HepG2 (cell line): Measurements from ENCODE around the gene AGAP1. TPM values are rescaled to one million over a fixed set of nuclear protein-coding genes. Genes with fewer than 3 reads are reported as not detected.

Source experiments
- DNMT1 ChIP-seq: sonication (generic); formaldehyde crosslinking; IDR thresholded peaks from 2 replicates; pipeline ENCODE4 v1.5.1; 2020; ENCODE audit warnings: mild to moderate bottlenecking, missing genetic modification reagents
- FOXO1 ChIP-seq: sonication (generic); formaldehyde crosslinking; IDR thresholded peaks from 2 replicates; pipeline ENCODE4 v1.4.0; 2020; ENCODE audit warnings: missing genetic modification reagents
- FUBP1 ChIP-seq: sonication (generic); formaldehyde crosslinking; IDR thresholded peaks from 2 replicates; pipeline ENCODE4 v1.5.1; 2020; ENCODE audit warnings: missing genetic modification reagents, mild to moderate bottlenecking, borderline replicate concordance
- HMGXB3 ChIP-seq: sonication (generic); formaldehyde crosslinking; IDR thresholded peaks from 2 replicates; pipeline ENCODE4 v1.4.0; 2020; ENCODE audit warnings: missing genetic modification reagents, borderline replicate concordance
- HNRNPUL1 ChIP-seq: fragments of 200-400 bp; formaldehyde crosslinking; IDR thresholded peaks from 2 replicates; pipeline ENCODE4 v1.6.1; 2017; ENCODE audit warnings: low read depth, mild to moderate bottlenecking, low read length, moderate library complexity
- LRRFIP1 ChIP-seq: sonication (generic); formaldehyde crosslinking; conservative IDR thresholded peaks from 2 replicates; pipeline ENCODE4 v1.4.0; 2020; ENCODE audit warnings: missing genetic modification reagents
- RFX5 ChIP-seq: IDR thresholded peaks from 2 replicates; pipeline ENCODE4 v1.6.1; 2011; ENCODE audit warnings: low read depth, low read length, improper control_type of control experiment
- SRSF1 ChIP-seq: fragments of 200-400 bp; formaldehyde crosslinking; optimal IDR thresholded peaks from 2 replicates; pipeline ENCODE3; 2017; ENCODE audit warnings: mild to moderate bottlenecking, low read depth, low read length, moderate library complexity
- ZBTB3 ChIP-seq: sonication (generic); formaldehyde crosslinking; IDR thresholded peaks from 2 replicates; pipeline ENCODE4 v1.4.0; 2020; ENCODE audit warnings: low read depth, mild to moderate bottlenecking, moderate library complexity, missing genetic modification reagents, borderline replicate concordance
- ZFP91 ChIP-seq: sonication (generic); formaldehyde crosslinking; IDR thresholded peaks from 2 replicates; pipeline ENCODE4 v1.9.0; 2022; ENCODE audit warnings: missing genetic modification reagents, mild to moderate bottlenecking, borderline replicate concordance
- ZNF101 ChIP-seq: sonication (generic); formaldehyde crosslinking; IDR thresholded peaks from 2 replicates; pipeline ENCODE4 v1.4.0; 2020; ENCODE audit warnings: mild to moderate bottlenecking, low read depth, missing genetic modification reagents, borderline replicate concordance
- ZNF251 ChIP-seq: sonication (generic); formaldehyde crosslinking; IDR thresholded peaks from 2 replicates; pipeline ENCODE4 v1.9.0; 2021; ENCODE audit warnings: mild to moderate bottlenecking, missing genetic modification reagents
- ZNF253 ChIP-seq: sonication (generic); formaldehyde crosslinking; IDR thresholded peaks from 2 replicates; pipeline ENCODE4 v1.8.0; 2022; ENCODE audit warnings: mild to moderate bottlenecking, missing genetic modification reagents, borderline replicate concordance
- ZNF446 ChIP-seq: sonication (generic); formaldehyde crosslinking; IDR thresholded peaks from 2 replicates; pipeline ENCODE4 v1.5.0; 2020; ENCODE audit warnings: mild to moderate bottlenecking, missing genetic modification reagents
- ZNF597 ChIP-seq: sonication (generic); formaldehyde crosslinking; IDR thresholded peaks from 2 replicates; pipeline ENCODE4 v1.5.0; 2020; ENCODE audit warnings: missing genetic modification reagents
- ZNF672 ChIP-seq: sonication (generic); formaldehyde crosslinking; IDR thresholded peaks from 2 replicates; pipeline ENCODE4 v1.8.1; 2022; ENCODE audit warnings: missing genetic modification reagents
- polyA plus RNA-seq, 8 experiments: library from polyadenylated mRNA; depleted of rRNA in 3 of 8; stranded (reverse) in 7 of 8; unstranded in 1 of 8; fragments of >200 nt; fragmentation: Illumina TruSeq in 4 of 8; extraction: Trizol in 4 of 8; gene quantifications; 2 replicates each; pipeline versions ENCODE4 v1.2.1 to v1.2.3, GENCODE V29; 2011 to 2016; ENCODE audit warnings: low read depth in 4 of 8, missing spikeins in 1 of 8, mixed read lengths in 1 of 8; ENCODE audit not compliant: insufficient read depth in 1 of 8
- total RNA-seq, 5 experiments: library from RNA; depleted of rRNA; stranded (reverse); fragments of >200 nt; fragmentation: Illumina TruSeq; extraction: Trizol; gene quantifications; 2 replicates each; pipeline ENCODE4 v1.2.3, GENCODE V29; 2016; ENCODE audit warnings: low read depth in 1 of 5

The AGAP1 gene
- total and polyA plus RNA-seq, 2 of the 13 experiments (the other 11 are each of a cell fraction or from before 2014, with no cell fraction given): 21.2 to 32.7 TPM

GRCh38 chr2:235577404-235578330 is 83.8 kb downstream of the AGAP1 start (continued):
- TF ChIP-seq FUBP1 (CRISPR knock-in tag) (no peak; the same call in 1 of the 2 replicates), ZNF253 (0 out of 2 replicates have a peak, but pooled peaks have one; percentile 16), SRSF1 (peak; percentile 39), ZNF672 (CRISPR knock-in tag) (no peak), DNMT1 (0 out of 2 replicates have a peak, but pooled peaks have one; percentile 20), ZFP91 (CRISPR knock-in tag) (peak; percentile 50; the same call in 1 of the 2 replicates), ZNF597 (no peak), ZNF101 (CRISPR knock-in tag) (no peak), LRRFIP1 (CRISPR knock-in tag) (no peak), FOXO1 (CRISPR knock-in tag) (peak; percentile 64), RFX5 (no peak), HNRNPUL1 (no peak), HMGXB3 (CRISPR knock-in tag) (no peak), ZNF251 (CRISPR knock-in tag) (no peak), ZNF446 (CRISPR knock-in tag) (no peak), ZBTB3 (CRISPR knock-in tag) (no peak)
